ENCODE data around the gene PCDHB14. TPM values are rescaled to one million over a fixed set of nuclear protein-coding genes. Genes with fewer than 3 reads are reported as not detected.
"Not testable (repeated sequence)": the region's sequence is repeated elsewhere in the genome, so short reads cannot be mapped to it uniquely, and the experiment has no call there.

PCDHB14 gene
- total RNA-seq, 2 donors from 2014 or later: not detected

- DNase-seq (ENCODE audit: low spot score in 2 of 2) (no peak), ATAC-seq (no peak)
- Mint-ChIP-seq H3K27ac (no peak overlapping the region), H3K36me3 (peaks cover 46 to 68% of the 10 kb centered on the region in 2 donors), H3K9me3 (peaks cover 33 to 56% of the 10 kb centered on the region in 2 donors)
Measured at GRCh38 chr5:141236516-141237313, 13.6 kb downstream of the PCDHB14 start.

- H3K27ac Mint-ChIP-seq: no peak overlapping the region
- H3K36me3 Mint-ChIP-seq: peaks cover 66 to 75% of the 10 kb centered on the region in 2 donors
- H3K9me3 Mint-ChIP-seq: peaks cover 46 to 62% of the 10 kb centered on the region in 2 donors
- DNase-seq (ENCODE audit: low spot score in 2 of 2): no peak
- ATAC-seq: no peak
Measured at GRCh38 chr5:141241496-141241895, 18.4 kb downstream of the PCDHB14 start.

GRCh38 chr5:141245250-141245717 lies 22.1 kb downstream of the PCDHB14 start, which contains the start of gene PCDHB15:
Gene PCDHB15, plus strand, starts transcription at chr5:141245395. Its CDS starts 184 bp downstream, at chr5:141245579.
- ATAC-seq (no peak), DNase-seq (ENCODE audit: low spot score in 2 of 2) (no peak)
- Mint-ChIP-seq H3K9me3 (peaks cover 47 to 61% of the 10 kb centered on the region in 2 donors), H3K27ac (no peak within 1 kb of the TSS), H3K36me3 (peaks cover 63 to 78% of the 10 kb centered on the region in 2 donors)

GRCh38 chr5:141246971-141247370 lies 23.8 kb downstream of the PCDHB14 start:
- peaks cover 55 to 61% of the 10 kb centered on the region in 2 donors for H3K36me3 Mint-ChIP-seq
- H3K9me3 Mint-ChIP-seq: peaks cover 39 to 47% of the 10 kb centered on the region in 2 donors
- not testable (repeated sequence) for ATAC-seq; DNase-seq (ENCODE audit: low spot score in 2 of 2); H3K27ac Mint-ChIP-seq

GRCh38 chr5:141247434-141247833 lies 24.3 kb downstream of the PCDHB14 start:
- peaks cover 51 to 59% of the 10 kb centered on the region in 2 donors for H3K36me3 Mint-ChIP-seq
- ATAC-seq; H3K27ac Mint-ChIP-seq; DNase-seq (ENCODE audit: low spot score in 2 of 2): not testable (repeated sequence)
- H3K9me3 Mint-ChIP-seq: peaks cover 38 to 46% of the 10 kb centered on the region in 2 donors

- Mint-ChIP-seq H3K27ac (no peak overlapping the region), H3K9me3 (peaks cover 32 to 49% of the 10 kb centered on the region in 2 donors), H3K36me3 (peaks cover 38 to 49% of the 10 kb centered on the region in 2 donors)
- ATAC-seq (no peak), DNase-seq (ENCODE audit: low spot score in 2 of 2) (no peak)
Measured at GRCh38 chr5:141250576-141250975, 27.4 kb downstream of the PCDHB14 start.

GRCh38 chr5:141258464-141258863 lies 35.3 kb downstream of the PCDHB14 start:
- ATAC-seq: no peak
- H3K9me3 Mint-ChIP-seq: peaks cover 47 to 58% of the 10 kb centered on the region in 2 donors
- no peak for DNase-seq (ENCODE audit: low spot score in 2 of 2)
- H3K27ac Mint-ChIP-seq: no peak overlapping the region
- peaks cover 53 to 54% of the 10 kb centered on the region in 2 donors for H3K36me3 Mint-ChIP-seq

GRCh38 chr5:141258948-141259347 lies 35.8 kb downstream of the PCDHB14 start:
- Mint-ChIP-seq H3K36me3 (peaks cover 53 to 56% of the 10 kb centered on the region in 2 donors), H3K27ac (no peak overlapping the region), H3K9me3 (peaks cover 49 to 56% of the 10 kb centered on the region in 2 donors)
- no peak for DNase-seq (ENCODE audit: low spot score in 2 of 2)
- no peak for ATAC-seq

GRCh38 chr5:141260458-141261237 lies 37.5 kb downstream of the PCDHB14 start:
- Mint-ChIP-seq H3K27ac (no peak overlapping the region), H3K36me3 (peaks cover 62 to 67% of the 10 kb centered on the region in 2 donors), H3K9me3 (peaks cover 43 to 47% of the 10 kb centered on the region in 2 donors)
- no peak for ATAC-seq
- no peak for DNase-seq (ENCODE audit: low spot score in 2 of 2)

- ATAC-seq (no peak), DNase-seq (ENCODE audit: low spot score in 2 of 2) (no peak)
- Mint-ChIP-seq H3K9me3 (peaks cover 46 to 51% of the 10 kb centered on the region in 2 donors), H3K36me3 (peaks cover 66 to 68% of the 10 kb centered on the region in 2 donors), H3K27ac (no peak overlapping the region)
Measured at GRCh38 chr5:141261238-141261546, 38.0 kb downstream of the PCDHB14 start.

GRCh38 chr5:141269195-141269594 lies 46.1 kb downstream of the PCDHB14 start:
- H3K27ac Mint-ChIP-seq: no peak overlapping the region
- DNase-seq (ENCODE audit: low spot score in 2 of 2) (no peak), ATAC-seq (no peak)
- H3K36me3 Mint-ChIP-seq: peaks cover 42 to 87% of the 10 kb centered on the region in 2 donors
- peaks cover 46 to 53% of the 10 kb centered on the region in 2 donors for H3K9me3 Mint-ChIP-seq

- peaks cover 43 to 47% of the 10 kb centered on the region in 2 donors for H3K9me3 Mint-ChIP-seq
- ATAC-seq: no peak
- peaks cover 30 to 70% of the 10 kb centered on the region in 2 donors for H3K36me3 Mint-ChIP-seq
Measured at GRCh38 chr5:141272906-141273305, 49.8 kb downstream of the PCDHB14 start.

More at GRCh38 chr5:141272906-141273305, 49.8 kb downstream of the PCDHB14 start:
- no peak overlapping the region for H3K27ac Mint-ChIP-seq
- no peak for DNase-seq (ENCODE audit: low spot score in 2 of 2)

Other genes starting within 250 kb of the PCDHB14 start
- gene PCDHB1, start 172.0 kb upstream of the PCDHB14 start, total RNA-seq: not detected
- not detected for gene PCDHB2, start 128.7 kb upstream of the PCDHB14 start, total RNA-seq
- not detected for gene PCDHB3, start 122.9 kb upstream of the PCDHB14 start, total RNA-seq
- gene PCDHB4, start 101.5 kb upstream of the PCDHB14 start, total RNA-seq: not detected
- under 1 TPM in 1 of 2 donors, not detected in 1; 0.08 TPM for gene PCDHB5, start 88.1 kb upstream of the PCDHB14 start, total RNA-seq
- gene PCDHB6, start 73.3 kb upstream of the PCDHB14 start, total RNA-seq: not detected
- not detected for gene PCDHB7, start 50.7 kb upstream of the PCDHB14 start, total RNA-seq
- gene PCDHB8, start 45.6 kb upstream of the PCDHB14 start, total RNA-seq: not detected
- gene PCDHB16, start 41.0 kb upstream of the PCDHB14 start, total RNA-seq: not detected
- gene PCDHB9, start 36.2 kb upstream of the PCDHB14 start, total RNA-seq: not detected
- not detected for gene PCDHB10, start 31.0 kb upstream of the PCDHB14 start, total RNA-seq
- gene PCDHB11, start 23.7 kb upstream of the PCDHB14 start, total RNA-seq: not detected
- not detected for gene PCDHB12, start 14.6 kb upstream of the PCDHB14 start, total RNA-seq
- gene PCDHB13, start 9.4 kb upstream of the PCDHB14 start, total RNA-seq: not detected
- gene PCDHB15, start 22.1 kb downstream of the PCDHB14 start, total RNA-seq: not detected
- under 1 TPM in 1 of 2 donors, not detected in 1; 0.23 TPM for gene SLC25A2, start 80.7 kb downstream of the PCDHB14 start, total RNA-seq
- 10 to 100 TPM; 44.7 to 46.7 TPM for gene TAF7, start 97.4 kb downstream of the PCDHB14 start, total RNA-seq
- under 1 TPM in 1 of 2 donors, not detected in 1; 0.11 TPM for gene PCDHGA1, start 107.2 kb downstream of the PCDHB14 start, total RNA-seq
- gene PCDHGA2, start 115.4 kb downstream of the PCDHB14 start, total RNA-seq: not detected
- not detected for gene PCDHGA3, start 120.5 kb downstream of the PCDHB14 start, total RNA-seq
- gene PCDHGB1, start 126.8 kb downstream of the PCDHB14 start, total RNA-seq: not detected
- not detected for gene PCDHGA4, start 131.7 kb downstream of the PCDHB14 start, total RNA-seq
- gene PCDHGB2, start 136.7 kb downstream of the PCDHB14 start, total RNA-seq: under 1 TPM; 0.12 to 0.20 TPM
- under 1 TPM in 1 of 2 donors, not detected in 1; 0.09 TPM for gene PCDHGA5, start 140.8 kb downstream of the PCDHB14 start, total RNA-seq
- gene PCDHGB3, start 146.9 kb downstream of the PCDHB14 start, total RNA-seq: under 1 TPM; 0.09 to 0.14 TPM
- under 1 TPM; 0.08 to 0.09 TPM for gene PCDHGA6, start 150.5 kb downstream of the PCDHB14 start, total RNA-seq
- not detected for gene PCDHGA7, start 159.4 kb downstream of the PCDHB14 start, total RNA-seq
- gene PCDHGB4, start 164.4 kb downstream of the PCDHB14 start, total RNA-seq: not detected
- not detected for gene PCDHGA8, start 169.3 kb downstream of the PCDHB14 start, total RNA-seq
- under 1 TPM in 1 of 2 donors, not detected in 1; 0.12 TPM for gene PCDHGB5, start 174.6 kb downstream of the PCDHB14 start, total RNA-seq
- under 1 TPM in 1 of 2 donors, not detected in 1; 0.23 TPM for gene PCDHGA9, start 179.4 kb downstream of the PCDHB14 start, total RNA-seq
- under 1 TPM in 1 of 2 donors, not detected in 1; 0.08 TPM for gene PCDHGB6, start 184.7 kb downstream of the PCDHB14 start, total RNA-seq
- not detected for gene PCDHGA10, start 189.6 kb downstream of the PCDHB14 start, total RNA-seq
- under 1 TPM in 1 of 2 donors, not detected in 1; 0.08 TPM for gene PCDHGB7, start 194.3 kb downstream of the PCDHB14 start, total RNA-seq
- under 1 TPM; 0.09 to 0.14 TPM for gene PCDHGA11, start 197.7 kb downstream of the PCDHB14 start, total RNA-seq
- gene PCDHGA12, start 207.2 kb downstream of the PCDHB14 start, total RNA-seq: under 1 TPM; 0.10 to 0.16 TPM